Bronchial epithelial cell (primary cell): ENCODE data around the gene SFMBT1. TPM values are rescaled to one million over a fixed set of nuclear protein-coding genes. Genes with fewer than 3 reads are reported as not detected.

Experiments used
- DNase-seq: peaks from one replicate; pipeline ENCODE4 v3.0.0-alpha.2; 2010; ENCODE audit warnings: low read depth
- FAIRE-seq: peaks from 2 replicates; lab custom pipeline; 2011; peaks lifted over from hg19 to GRCh38; lab: Jason Lieb, UNC
- H3K27me3 ChIP-seq: 2 replicates; pipeline ENCODE4 v1.5.1; 2011; ENCODE audit warnings: low read length; ENCODE audit not compliant: control insufficient read depth, insufficient read depth
- H3K36me3 ChIP-seq: 2 replicates; pipeline ENCODE4 v1.5.1; 2011; ENCODE audit warnings: low read length; ENCODE audit not compliant: control insufficient read depth, insufficient read depth
- H3K4me3 ChIP-seq: 2 replicates; pipeline ENCODE4 v1.5.1; 2011; ENCODE audit warnings: mild to moderate bottlenecking, low read depth, low read length, control low read depth
- CTCF ChIP-seq: IDR thresholded peaks from 2 replicates; pipeline ENCODE4 v1.5.1; 2011; ENCODE audit warnings: mild to moderate bottlenecking, moderate library complexity, low read length, control low read depth, inconsistent platforms; ENCODE audit not compliant: insufficient read depth, severe bottlenecking
- total RNA-seq: library from RNA; depleted of rRNA; stranded (reverse); fragments of >200 nt; gene quantifications from 2 replicates; pipeline ENCODE4 v1.2.1, GENCODE V29; 2014

SFMBT1 gene
- total RNA-seq, 1 donor from 2014 or later = 7.6 TPM

- Histone ChIP-seq H3K27me3 (no peaks in the 10 kb centered on the region), H3K36me3 (no peaks in the 10 kb centered on the region), H3K4me3 (no peak overlapping the region)
- no peak for DNase-seq
- TF ChIP-seq CTCF = no peak
- no peak for FAIRE-seq
Measured at GRCh38 chr3:52857133-52857532, 188.7 kb downstream of the SFMBT1 start.

GRCh38 chr3:52856666-52857065 lies 189.2 kb downstream of the SFMBT1 start:
- DNase-seq (no peak), FAIRE-seq (no peak)
- Histone ChIP-seq H3K4me3 (no peak overlapping the region), H3K36me3 (no peaks in the 10 kb centered on the region), H3K27me3 (no peaks in the 10 kb centered on the region)
- TF ChIP-seq CTCF = no peak

DNA sequence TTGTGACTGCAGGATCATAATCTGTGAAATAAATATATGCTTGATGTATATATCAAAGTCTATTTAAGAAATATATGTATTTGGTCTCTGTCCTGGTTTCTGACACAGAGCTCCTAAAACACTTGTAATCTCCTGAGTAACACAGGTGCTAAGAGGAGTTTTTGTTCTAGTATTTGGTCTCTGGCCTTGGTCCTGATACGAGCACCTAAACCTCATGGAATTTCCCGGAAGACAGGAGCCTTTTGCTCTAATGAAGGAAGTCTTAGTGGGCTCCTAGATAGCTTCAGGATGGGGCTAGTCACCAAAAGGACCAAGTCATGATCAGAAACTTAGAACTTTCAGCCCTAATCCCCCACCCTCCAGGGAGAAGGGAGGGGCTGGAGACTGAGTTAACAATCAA lies 191.9 kb downstream of the SFMBT1 start:
- no peak for TF ChIP-seq CTCF
- Histone ChIP-seq H3K4me3 (no peak overlapping the region), H3K27me3 (no peaks in the 10 kb centered on the region), H3K36me3 (peaks cover 1% of the 10 kb centered on the region)
- FAIRE-seq (no peak), DNase-seq (no peak)

Other genes starting within 250 kb of the SFMBT1 start
- gene ITIH4, start 215.4 kb downstream of the SFMBT1 start, total RNA-seq = 0.26 and 1.8 TPM in 2 replicates
- not detected in 2 replicates for gene MUSTN1, start 211.1 kb downstream of the SFMBT1 start, total RNA-seq
- 7.9 and 11.0 TPM in 2 replicates for gene STIMATE, start 148.5 kb downstream of the SFMBT1 start, total RNA-seq
- 11.4 and 15.5 TPM in 2 replicates for gene RFT1, start 84.4 kb upstream of the SFMBT1 start, total RNA-seq
- 3.9 and 5.5 TPM in 2 replicates for gene PRKCD, start 115.1 kb upstream of the SFMBT1 start, total RNA-seq
- 174 and 341 TPM in 2 replicates for gene TKT, start 209.9 kb upstream of the SFMBT1 start, total RNA-seq